Cardiac muscle cell (in vitro differentiated cells and primary cell): Measurements from ENCODE around the gene B3GLCT. TPM values are rescaled to one million over a fixed set of nuclear protein-coding genes. Genes with fewer than 3 reads are reported as not detected.

ENCODE experiments used
- DNase-seq, 2 donors: peaks; one replicate each; pipeline versions ENCODE4 v3.0.0 to v3.0.0-alpha.2; 2010 to 2017; ENCODE audit warnings: low read depth in 1 of 2, low spot score in 1 of 2
- H3K27ac ChIP-seq: fragments of 200-600 bp; sonication (generic); 2 replicates; pipeline ENCODE4 v1.5.1; 2016
- H3K27me3 ChIP-seq: fragments of 200-600 bp; sonication (generic); 2 replicates; pipeline ENCODE4 v1.6.0; 2016; ENCODE audit warnings: control low read depth
- H3K36me3 ChIP-seq: fragments of 200-600 bp; sonication (generic); 2 replicates; pipeline ENCODE4 v1.5.1; 2016; ENCODE audit warnings: control low read depth
- H3K4me1 ChIP-seq: fragments of 200-600 bp; sonication (generic); 2 replicates; pipeline ENCODE4 v1.8.1; 2017; ENCODE audit warnings: low read depth, mild to moderate bottlenecking, mixed run types
- H3K4me3 ChIP-seq: fragments of 200-600 bp; sonication (generic); 2 replicates; pipeline ENCODE4 v1.5.1; 2016; ENCODE audit warnings: mild to moderate bottlenecking
- H3K9me3 ChIP-seq: fragments of 200-600 bp; sonication (generic); 2 replicates; pipeline ENCODE4 v1.5.1; 2017; ENCODE audit warnings: low read depth, mild to moderate bottlenecking, control low read depth
- polyA plus RNA-seq: library from polyadenylated mRNA; unstranded; fragments of >200 nt; fragmentation: Nextera tagmentation; extraction: Ambion mirVana; gene quantifications from 2 replicates; pipeline ENCODE4 v1.2.1, GENCODE V29; 2016
- total RNA-seq: library from RNA; depleted of rRNA; stranded (reverse); fragments of >200 nt; gene quantifications from 2 replicates; pipeline ENCODE4 v1.2.3, GENCODE V29; 2016
- TF ChIP-seq, protein P1 (sequence below): IDR thresholded peaks from 2 replicates; pipeline ENCODE4 v1.5.1; 2012; ENCODE audit warnings: low read depth, mild to moderate bottlenecking, low read length

Gene B3GLCT
- total and polyA plus RNA-seq, 2 experiments from 2014 or later: 4.5 to 6.2 TPM

- Histone ChIP-seq H3K27ac (no peak overlapping the region), H3K27me3 (no peaks in the 10 kb centered on the region), H3K4me1 (no peaks in the 10 kb centered on the region), H3K36me3 (no peaks in the 10 kb centered on the region), H3K4me3 (no peak overlapping the region), H3K9me3 (no peaks in the 10 kb centered on the region)
- TF ChIP-seq, protein P1, sequence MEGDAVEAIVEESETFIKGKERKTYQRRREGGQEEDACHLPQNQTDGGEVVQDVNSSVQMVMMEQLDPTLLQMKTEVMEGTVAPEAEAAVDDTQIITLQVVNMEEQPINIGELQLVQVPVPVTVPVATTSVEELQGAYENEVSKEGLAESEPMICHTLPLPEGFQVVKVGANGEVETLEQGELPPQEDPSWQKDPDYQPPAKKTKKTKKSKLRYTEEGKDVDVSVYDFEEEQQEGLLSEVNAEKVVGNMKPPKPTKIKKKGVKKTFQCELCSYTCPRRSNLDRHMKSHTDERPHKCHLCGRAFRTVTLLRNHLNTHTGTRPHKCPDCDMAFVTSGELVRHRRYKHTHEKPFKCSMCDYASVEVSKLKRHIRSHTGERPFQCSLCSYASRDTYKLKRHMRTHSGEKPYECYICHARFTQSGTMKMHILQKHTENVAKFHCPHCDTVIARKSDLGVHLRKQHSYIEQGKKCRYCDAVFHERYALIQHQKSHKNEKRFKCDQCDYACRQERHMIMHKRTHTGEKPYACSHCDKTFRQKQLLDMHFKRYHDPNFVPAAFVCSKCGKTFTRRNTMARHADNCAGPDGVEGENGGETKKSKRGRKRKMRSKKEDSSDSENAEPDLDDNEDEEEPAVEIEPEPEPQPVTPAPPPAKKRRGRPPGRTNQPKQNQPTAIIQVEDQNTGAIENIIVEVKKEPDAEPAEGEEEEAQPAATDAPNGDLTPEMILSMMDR: no peak
- no peak for DNase-seq
Measured at GRCh38 chr13:31350560-31350959, 150.8 kb downstream of the B3GLCT start.

- no peak overlapping the region for H3K27ac ChIP-seq
- TF ChIP-seq, protein P1: no peak
- H3K4me1 ChIP-seq: no peaks in the 10 kb centered on the region
- no peaks in the 10 kb centered on the region for H3K9me3 ChIP-seq
- DNase-seq: no peak
- H3K27me3 ChIP-seq: no peaks in the 10 kb centered on the region
- H3K4me3 ChIP-seq: no peak overlapping the region
- H3K36me3 ChIP-seq: no peaks in the 10 kb centered on the region
Measured at GRCh38 chr13:31351376-31351775, 151.6 kb downstream of the B3GLCT start.

- no peak overlapping the region for H3K4me3 ChIP-seq
- DNase-seq: no peak
- H3K36me3 ChIP-seq: no peaks in the 10 kb centered on the region
- no peak overlapping the region for H3K27ac ChIP-seq
- H3K27me3 ChIP-seq: no peaks in the 10 kb centered on the region
- no peaks in the 10 kb centered on the region for H3K9me3 ChIP-seq
- no peaks in the 10 kb centered on the region for H3K4me1 ChIP-seq
- TF ChIP-seq, protein P1: no peak
Measured at GRCh38 chr13:31352467-31352866, 152.7 kb downstream of the B3GLCT start.

DNA sequence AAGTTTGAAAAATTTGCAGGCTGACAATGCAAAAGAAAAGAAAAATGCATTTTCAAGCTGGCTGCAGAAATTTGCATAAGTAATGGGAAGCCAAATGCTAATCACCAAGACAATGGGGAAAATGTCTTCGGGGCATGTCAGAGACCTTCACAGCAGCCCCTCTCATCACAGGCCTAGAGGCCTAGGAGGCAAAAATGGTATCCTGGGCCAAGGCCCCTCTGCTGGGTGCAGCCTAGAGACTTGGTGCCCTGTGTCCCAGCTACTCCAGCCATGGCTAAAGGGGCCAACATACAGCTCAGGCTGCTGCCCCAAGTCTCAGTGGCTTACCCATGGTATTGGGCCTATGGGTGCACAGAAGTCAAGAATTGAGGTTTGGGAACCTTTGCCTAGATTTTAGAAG lies 155.2 kb downstream of the B3GLCT start:
- DNase-seq: no peak
- no peaks in the 10 kb centered on the region for H3K27me3 ChIP-seq

GRCh38 chr13:31356991-31357390 lies 157.2 kb downstream of the B3GLCT start:
- Histone ChIP-seq H3K36me3 (no peaks in the 10 kb centered on the region), H3K9me3 (no peaks in the 10 kb centered on the region)
- TF ChIP-seq, protein P1: no peak

More for the DNA sequence above, 155.2 kb downstream of the B3GLCT start:
- H3K27ac ChIP-seq: no peak overlapping the region
- H3K4me1 ChIP-seq: no peaks in the 10 kb centered on the region
- TF ChIP-seq, protein P1: no peak
- no peaks in the 10 kb centered on the region for H3K36me3 ChIP-seq
- no peak overlapping the region for H3K4me3 ChIP-seq
- no peaks in the 10 kb centered on the region for H3K9me3 ChIP-seq

DNA sequence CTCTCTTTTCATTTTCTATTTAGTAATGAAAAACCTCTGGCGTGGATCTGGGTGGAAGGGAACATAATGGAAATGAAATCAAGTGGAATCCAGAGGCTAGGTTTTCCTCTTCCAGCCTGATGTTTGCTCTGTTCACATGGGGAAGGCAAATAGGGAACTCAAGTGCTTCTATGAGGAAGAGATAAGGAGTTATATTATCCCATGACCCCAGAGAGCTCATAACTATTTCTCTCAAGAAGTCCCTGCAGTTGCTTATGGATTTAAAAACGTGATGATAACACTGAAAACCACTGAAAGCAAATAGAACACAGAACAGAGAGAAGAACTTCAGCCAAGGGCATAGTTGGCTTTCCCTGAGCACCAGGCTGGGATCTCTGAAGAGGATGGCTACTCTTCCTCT lies 157.8 kb downstream of the B3GLCT start:
- TF ChIP-seq, protein P1: no peak
- no peak for DNase-seq
- Histone ChIP-seq H3K4me3 (no peak overlapping the region), H3K9me3 (no peaks in the 10 kb centered on the region), H3K36me3 (no peaks in the 10 kb centered on the region), H3K4me1 (no peaks in the 10 kb centered on the region), H3K27ac (no peak overlapping the region), H3K27me3 (no peaks in the 10 kb centered on the region)

More at GRCh38 chr13:31356991-31357390, 157.2 kb downstream of the B3GLCT start:
- H3K27ac ChIP-seq: no peak overlapping the region
- no peaks in the 10 kb centered on the region for H3K27me3 ChIP-seq
- H3K4me3 ChIP-seq: no peak overlapping the region
- DNase-seq: no peak
- H3K4me1 ChIP-seq: no peaks in the 10 kb centered on the region
